ENCODE results near the gene PRKCE. TPM values are rescaled to one million over a fixed set of nuclear protein-coding genes. Genes with fewer than 3 reads are reported as not detected.

The PRKCE gene
- total RNA-seq, 1 experiment from 2014 or later: 1.3 TPM

DNA sequence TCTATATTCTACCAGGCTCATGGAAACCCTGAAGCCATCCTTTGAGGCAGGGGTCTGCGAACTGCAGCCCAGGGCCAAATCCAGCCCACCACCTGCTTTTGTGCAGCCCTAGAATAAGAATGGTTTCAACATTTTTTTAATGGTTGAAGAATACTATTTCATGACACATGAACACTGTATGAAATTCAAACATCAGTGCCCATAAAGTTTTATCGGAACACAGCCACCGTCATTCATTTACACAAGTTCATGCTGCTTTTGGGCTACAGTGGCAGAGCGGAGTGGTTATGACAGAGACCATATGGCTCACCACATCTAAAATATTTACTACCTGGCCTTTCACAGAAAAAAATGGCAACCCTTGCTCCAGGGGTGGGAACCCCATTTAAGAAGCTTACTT, 521.6 kb downstream of the PRKCE start:
- peaks cover 1% of the 10 kb centered on the region; the same call in 1 of the 2 replicates for H3K27me3 Mint-ChIP-seq (ENCODE audit: low read depth)
- Histone ChIP-seq H3K4ac (ENCODE audit: low read depth, low read length) (no peak overlapping the region), H3K23me2 (ENCODE audit: insufficient read length, low read depth, low read length, poor library complexity, severe bottlenecking) (no peaks in the 10 kb centered on the region), H3K56ac (ENCODE audit: insufficient read length, low read depth, low read length) (no peak overlapping the region), H3K4me2 (ENCODE audit: insufficient read depth, insufficient read length, low read length) (no peak overlapping the region), H3K79me2 (ENCODE audit: insufficient read depth, low read length) (no peaks in the 10 kb centered on the region), H2BK15ac (ENCODE audit: low read depth, low read length) (no peak overlapping the region), H2BK5ac (ENCODE audit: insufficient read length, low read length) (no peak overlapping the region), H3K9me3 (ENCODE audit: control insufficient read depth, low read depth, low read length) (no peaks in the 10 kb centered on the region), H3K18ac (ENCODE audit: insufficient read length, low read depth, low read length) (no peak overlapping the region), H3K4me1 (ENCODE audit: insufficient read depth, low read length) (peaks cover 5% of the 10 kb centered on the region; the same call in 1 of the 2 replicates), H3K9ac (ENCODE audit: extremely low read depth, insufficient read length, low read length) (no peak overlapping the region), H2BK12ac (ENCODE audit: insufficient read length, low read depth, low read length) (no peak overlapping the region), H2BK20ac (ENCODE audit: low read depth, low read length, poor library complexity, severe bottlenecking) (no peak overlapping the region), H4K20me1 (ENCODE audit: control insufficient read depth, insufficient read depth, insufficient read length) (no peaks in the 10 kb centered on the region), H3T11ph (ENCODE audit: low read length) (no peak overlapping the region), H3K23ac (ENCODE audit: insufficient read length, low read depth, low read length) (no peak overlapping the region), H2AFZ (ENCODE audit: low read length) (no peak overlapping the region), H4K91ac (ENCODE audit: insufficient read length, low read depth, low read length) (no peak overlapping the region), H3K79me1 (ENCODE audit: insufficient read depth, low read depth, low read length, poor library complexity, severe bottlenecking) (no peaks in the 10 kb centered on the region), H3K27me3 (ENCODE audit: insufficient read depth, low read length) (no peaks in the 10 kb centered on the region), H3K27ac (ENCODE audit: insufficient read length, low read depth, low read length) (no peak overlapping the region), H4K5ac (ENCODE audit: insufficient read length, low read depth, low read length) (no peak overlapping the region), H2BK120ac (ENCODE audit: low read depth, low read length, poor library complexity, severe bottlenecking) (no peak overlapping the region), H2AK5ac (ENCODE audit: insufficient read length, low read length) (no peak overlapping the region), H3K14ac (ENCODE audit: insufficient read depth, low read length) (no peak overlapping the region), H4K8ac (replicated peaks; ENCODE audit: insufficient read length, low read depth, low read length) (no peak overlapping the region)
- no peak overlapping the region for H3K4me3 Mint-ChIP-seq
- no peaks in the 10 kb centered on the region for H3K9me3 Mint-ChIP-seq
- H3K36me3 Mint-ChIP-seq (ENCODE audit: insufficient read depth in 1 of 3, low read depth in 3 of 3): no peaks in the 10 kb centered on the region
- no CpG with 5 or more reads among the region's 4 CpGs for WGBS (ENCODE audit: extremely low coverage, insufficient read length, low lambda C conversion rate)
- TF ChIP-seq, protein P1, sequence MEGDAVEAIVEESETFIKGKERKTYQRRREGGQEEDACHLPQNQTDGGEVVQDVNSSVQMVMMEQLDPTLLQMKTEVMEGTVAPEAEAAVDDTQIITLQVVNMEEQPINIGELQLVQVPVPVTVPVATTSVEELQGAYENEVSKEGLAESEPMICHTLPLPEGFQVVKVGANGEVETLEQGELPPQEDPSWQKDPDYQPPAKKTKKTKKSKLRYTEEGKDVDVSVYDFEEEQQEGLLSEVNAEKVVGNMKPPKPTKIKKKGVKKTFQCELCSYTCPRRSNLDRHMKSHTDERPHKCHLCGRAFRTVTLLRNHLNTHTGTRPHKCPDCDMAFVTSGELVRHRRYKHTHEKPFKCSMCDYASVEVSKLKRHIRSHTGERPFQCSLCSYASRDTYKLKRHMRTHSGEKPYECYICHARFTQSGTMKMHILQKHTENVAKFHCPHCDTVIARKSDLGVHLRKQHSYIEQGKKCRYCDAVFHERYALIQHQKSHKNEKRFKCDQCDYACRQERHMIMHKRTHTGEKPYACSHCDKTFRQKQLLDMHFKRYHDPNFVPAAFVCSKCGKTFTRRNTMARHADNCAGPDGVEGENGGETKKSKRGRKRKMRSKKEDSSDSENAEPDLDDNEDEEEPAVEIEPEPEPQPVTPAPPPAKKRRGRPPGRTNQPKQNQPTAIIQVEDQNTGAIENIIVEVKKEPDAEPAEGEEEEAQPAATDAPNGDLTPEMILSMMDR (conservative IDR thresholded peaks at IDR 0.05): no peak
- DNase-seq: no peak
- no peak overlapping the region for H3K27ac Mint-ChIP-seq
- H3K4me1 Mint-ChIP-seq: peaks cover 37 to 39% of the 10 kb centered on the region in 2 experiments
